GM13977 (cell line): ENCODE measurements around the gene LIMS2.

Experiments
- DNase-seq: peaks from one replicate; pipeline ENCODE4 v3.0.0; 2012; ENCODE audit warnings: low spot score
- CTCF ChIP-seq: IDR thresholded peaks from 2 replicates; pipeline ENCODE4 v1.5.1; 2012; ENCODE audit warnings: mild to moderate bottlenecking, control low read depth; ENCODE audit not compliant: insufficient read depth; ENCODE audit errors: extremely low read depth, missing control alignments
- in situ Hi-C: fragments of 300-500 bp; cut with MboI; formaldehyde crosslinking; loops from one replicate; pipeline ENCODE4 v1.12.0; 2022; ENCODE audit warnings: low sequenced_read_pairs, low pct_unique_long_range_greater_than_20kb, mixed read lengths, inconsistent platforms; ENCODE audit not compliant: unreplicated experiment

The LIMS2 gene

GRCh38 chr2:127630864-127631540 is 44.3 kb downstream of the LIMS2 start:
- TF ChIP-seq CTCF = no peak
- in situ Hi-C loops = no loop called here
- DNase-seq = no peak

GRCh38 chr2:127630096-127630863 is 45.0 kb downstream of the LIMS2 start:
- in situ Hi-C loops = no loop called here
- no peak for DNase-seq
- no peak for TF ChIP-seq CTCF

GRCh38 chr2:127629637-127630036 is 45.7 kb downstream of the LIMS2 start:
- no peak for DNase-seq
- TF ChIP-seq CTCF = no peak
- in situ Hi-C loops = no loop called here

GRCh38 chr2:127628767-127629614 is 46.3 kb downstream of the LIMS2 start:
- in situ Hi-C loops = no loop called here
- DNase-seq = no peak
- TF ChIP-seq CTCF = no peak

- no peak for TF ChIP-seq CTCF
- no peak for DNase-seq
- in situ Hi-C loops = no loop called here
Measured at GRCh38 chr2:127627740-127628571, 47.4 kb downstream of the LIMS2 start.
